H1 (cell line): ENCODE results near the gene NUDT12. TPM values are rescaled to one million over a fixed set of nuclear protein-coding genes. Genes with fewer than 3 reads are reported as not detected.

Source experiments
- JUN ChIP-seq: IDR thresholded peaks from 2 replicates; pipeline ENCODE4 v1.6.1; 2011; ENCODE audit warnings: low read depth, mild to moderate bottlenecking, improper control_type of control experiment, low read length
- polyA plus RNA-seq, 7 experiments: library from polyadenylated mRNA; depleted of rRNA in 3 of 7; stranded (reverse) in 5 of 7; unstranded in 2 of 7; fragments of >200 nt in 5 of 7; fragments of 200-250 nt in 2 of 7; gene quantifications; 1 replicate in 5 of 7; 2 replicates in 1 of 7; 4 replicates in 1 of 7; pipeline versions ENCODE4 v1.2.1 to v1.2.3, GENCODE V29; 2011 to 2013; ENCODE audit warnings: missing spikeins in 2 of 7, mixed read lengths in 2 of 7
- total RNA-seq: library from RNA; stranded (reverse); fragmentation: NEBNext Ultra II Directional; extraction: Animal tissue kit (Norgen Biotek cat#: 25700); gene quantifications from 2 replicates; pipeline ENCODE4 v1.2.1, GENCODE V29; 2021

NUDT12 gene
- total and polyA plus RNA-seq, 2 of the 8 experiments (the other 6 are each of a cell fraction or from before 2014, with no cell fraction given): 3.6 to 12.5 TPM

- no peak for TF ChIP-seq JUN
Observed at GRCh38 chr5:103598997-103599566, 36.5 kb upstream of the NUDT12 start (continued).
